ENCODE data around the gene TARDBP. TPM values are rescaled to one million over a fixed set of nuclear protein-coding genes. Genes with fewer than 3 reads are reported as not detected.

Gene TARDBP
- total and polyA plus RNA-seq, 4 donors, result 88.7 to 205 (median 122) TPM

DNA sequence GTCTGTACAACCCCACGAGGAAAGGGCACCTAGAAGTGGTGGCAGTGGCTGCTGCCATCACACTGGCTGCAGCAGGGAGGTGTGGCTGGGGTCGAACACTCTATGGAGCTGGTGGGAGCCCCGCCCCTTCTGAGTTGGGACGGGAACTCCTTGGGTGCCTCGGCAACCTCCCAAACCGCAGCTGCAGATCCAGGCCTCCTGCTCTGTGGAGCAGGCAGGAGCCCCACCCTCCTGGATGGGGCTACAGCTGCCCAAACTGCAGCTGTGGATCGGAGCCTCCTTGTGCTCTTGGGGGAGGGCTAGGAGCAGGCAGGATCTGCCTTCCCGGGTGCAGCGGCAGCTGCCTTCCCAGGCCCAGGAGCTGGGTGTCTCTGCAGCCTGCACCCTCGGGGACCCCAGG is 38.9 kb upstream of the TARDBP start:
- H3K27me3 ChIP-seq (ENCODE audit: control insufficient read depth in 3 of 3, insufficient read depth in 3 of 3, low read length in 2 of 3), result no peaks in the 10 kb centered on the region
- H3K36me3 ChIP-seq (ENCODE audit: control insufficient read depth in 4 of 4, insufficient read depth in 4 of 4, low read length in 4 of 4), result no peaks in the 10 kb centered on the region
- H3K9ac ChIP-seq (ENCODE audit: insufficient read depth in 1 of 2, low read length in 2 of 2), result no peak overlapping the region
- DNase-seq, result peak in 1 of 3 donors; percentile 22
- no peak for ATAC-seq (ENCODE audit: insufficient read depth, low FRiP score)
- TF ChIP-seq, protein P1, sequence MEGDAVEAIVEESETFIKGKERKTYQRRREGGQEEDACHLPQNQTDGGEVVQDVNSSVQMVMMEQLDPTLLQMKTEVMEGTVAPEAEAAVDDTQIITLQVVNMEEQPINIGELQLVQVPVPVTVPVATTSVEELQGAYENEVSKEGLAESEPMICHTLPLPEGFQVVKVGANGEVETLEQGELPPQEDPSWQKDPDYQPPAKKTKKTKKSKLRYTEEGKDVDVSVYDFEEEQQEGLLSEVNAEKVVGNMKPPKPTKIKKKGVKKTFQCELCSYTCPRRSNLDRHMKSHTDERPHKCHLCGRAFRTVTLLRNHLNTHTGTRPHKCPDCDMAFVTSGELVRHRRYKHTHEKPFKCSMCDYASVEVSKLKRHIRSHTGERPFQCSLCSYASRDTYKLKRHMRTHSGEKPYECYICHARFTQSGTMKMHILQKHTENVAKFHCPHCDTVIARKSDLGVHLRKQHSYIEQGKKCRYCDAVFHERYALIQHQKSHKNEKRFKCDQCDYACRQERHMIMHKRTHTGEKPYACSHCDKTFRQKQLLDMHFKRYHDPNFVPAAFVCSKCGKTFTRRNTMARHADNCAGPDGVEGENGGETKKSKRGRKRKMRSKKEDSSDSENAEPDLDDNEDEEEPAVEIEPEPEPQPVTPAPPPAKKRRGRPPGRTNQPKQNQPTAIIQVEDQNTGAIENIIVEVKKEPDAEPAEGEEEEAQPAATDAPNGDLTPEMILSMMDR (IDR thresholded peaks at IDR 0.05; ENCODE audit: control extremely low read depth, extremely low read depth), result no peak
- peaks cover 0 to 1% (median 0%) of the 10 kb centered on the region in 4 donors for H3K9me3 ChIP-seq (ENCODE audit: control insufficient read depth in 4 of 4, insufficient read depth in 3 of 4, low read length in 3 of 4)
- no peak overlapping the region for H3K4me3 ChIP-seq
- WGBS, 2 donors, result 54 to 73% methylated on average over 10 of the region's 10 CpGs
- peaks cover 0 to 2% (median 0%) of the 10 kb centered on the region in 5 donors for H3K4me1 ChIP-seq (ENCODE audit: control insufficient read depth in 5 of 5, insufficient read depth in 5 of 5, low read length in 5 of 5)
- H3K27ac ChIP-seq (ENCODE audit: low read depth in 1 of 2, low read length in 1 of 2), result no peak overlapping the region

GRCh38 chr1:10973956-10974881 is 38.2 kb upstream of the TARDBP start:
- no peak for DNase-seq
- Histone ChIP-seq H3K27me3 (ENCODE audit: control insufficient read depth in 3 of 3, insufficient read depth in 3 of 3, low read length in 2 of 3) (no peaks in the 10 kb centered on the region), H3K4me1 (ENCODE audit: control insufficient read depth in 5 of 5, insufficient read depth in 5 of 5, low read length in 5 of 5) (peaks cover 0 to 2% (median 0%) of the 10 kb centered on the region in 5 donors), H3K9me3 (ENCODE audit: control insufficient read depth in 4 of 4, insufficient read depth in 3 of 4, low read length in 3 of 4) (peaks cover 0 to 1% (median 0%) of the 10 kb centered on the region in 4 donors), H3K9ac (ENCODE audit: insufficient read depth in 1 of 2, low read length in 2 of 2) (no peak overlapping the region), H3K4me3 (no peak overlapping the region), H3K36me3 (ENCODE audit: control insufficient read depth in 4 of 4, insufficient read depth in 4 of 4, low read length in 4 of 4) (no peaks in the 10 kb centered on the region), H3K27ac (ENCODE audit: low read depth in 1 of 2, low read length in 1 of 2) (no peak overlapping the region)
- WGBS, 2 donors, result 87 to 94% methylated on average over 17 of the region's 17 CpGs
- ATAC-seq (ENCODE audit: insufficient read depth, low FRiP score), result no peak
- TF ChIP-seq, protein P1 (IDR thresholded peaks at IDR 0.05; ENCODE audit: control extremely low read depth, extremely low read depth), result no peak

GRCh38 chr1:10975567-10976326 is 36.7 kb upstream of the TARDBP start:
- WGBS, 2 donors, result 77 to 85% methylated on average over 19 of the region's 19 CpGs
- no peak overlapping the region for H3K4me3 ChIP-seq
- TF ChIP-seq, protein P1 (IDR thresholded peaks at IDR 0.05; ENCODE audit: control extremely low read depth, extremely low read depth), result no peak
- H3K27ac ChIP-seq (ENCODE audit: low read depth in 1 of 2, low read length in 1 of 2), result peak overlapping the region in 1 of 2 donors; percentile 52
- no peaks in the 10 kb centered on the region for H3K27me3 ChIP-seq (ENCODE audit: control insufficient read depth in 3 of 3, insufficient read depth in 3 of 3, low read length in 2 of 3)
- no peak for ATAC-seq (ENCODE audit: insufficient read depth, low FRiP score)
- peaks cover 0 to 9% (median 0%) of the 10 kb centered on the region in 5 donors for H3K4me1 ChIP-seq (ENCODE audit: control insufficient read depth in 5 of 5, insufficient read depth in 5 of 5, low read length in 5 of 5)
- H3K9ac ChIP-seq (ENCODE audit: insufficient read depth in 1 of 2, low read length in 2 of 2), result no peak overlapping the region
- no peak for DNase-seq
- H3K36me3 ChIP-seq (ENCODE audit: control insufficient read depth in 4 of 4, insufficient read depth in 4 of 4, low read length in 4 of 4), result no peaks in the 10 kb centered on the region
- H3K9me3 ChIP-seq (ENCODE audit: control insufficient read depth in 4 of 4, insufficient read depth in 3 of 4, low read length in 3 of 4), result peaks cover 0 to 1% (median 0%) of the 10 kb centered on the region in 4 donors

Measured in lung (tissue), 12 donors.